Inflammatory macrophage (primary cell): ENCODE data around the gene CORO1C.

Experiments
- DNase-seq, 2 donors: peaks; one replicate each; pipeline ENCODE4 v3.0.0-alpha.2; 2020 to 2022

CORO1C gene

DNA sequence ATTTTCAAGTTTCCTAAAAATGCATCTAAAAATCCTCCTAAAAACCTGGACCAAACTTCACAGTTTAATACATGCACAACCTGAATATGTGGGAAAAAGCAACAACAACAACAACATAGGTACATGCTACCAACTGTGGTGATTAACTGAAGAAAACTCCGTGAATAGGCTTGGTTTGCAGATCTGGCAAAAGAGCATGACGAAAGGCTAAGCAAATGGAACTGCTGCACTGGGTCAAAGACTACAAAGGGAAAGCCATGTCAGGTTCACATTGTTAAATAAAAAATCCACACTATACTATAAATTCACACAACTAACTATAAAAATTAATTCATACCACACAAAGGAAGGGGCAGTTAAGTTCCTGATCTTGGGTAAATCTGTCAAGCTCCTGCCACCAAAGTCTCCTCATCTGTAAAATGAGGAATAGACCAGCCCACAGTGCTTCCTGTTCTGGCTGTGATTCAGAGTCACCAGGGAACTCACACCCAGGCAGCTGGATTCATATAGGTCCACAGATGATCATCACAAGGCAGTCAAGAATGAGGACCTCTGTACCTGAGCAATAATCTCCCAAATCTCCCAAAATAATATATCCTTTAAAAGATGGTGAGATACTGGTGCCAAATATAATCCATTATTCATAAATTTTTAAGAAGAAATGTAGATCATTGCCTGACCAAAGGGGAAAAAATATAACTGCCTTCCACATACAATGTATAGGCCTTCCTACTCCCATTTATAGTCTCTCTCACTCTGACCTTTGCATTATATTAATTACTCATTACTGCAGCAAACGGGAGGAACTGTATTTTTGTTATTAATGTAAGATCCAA lies 7.0 kb downstream of the CORO1C start:
- peak; percentile 93 to 97 for DNase-seq

DNA sequence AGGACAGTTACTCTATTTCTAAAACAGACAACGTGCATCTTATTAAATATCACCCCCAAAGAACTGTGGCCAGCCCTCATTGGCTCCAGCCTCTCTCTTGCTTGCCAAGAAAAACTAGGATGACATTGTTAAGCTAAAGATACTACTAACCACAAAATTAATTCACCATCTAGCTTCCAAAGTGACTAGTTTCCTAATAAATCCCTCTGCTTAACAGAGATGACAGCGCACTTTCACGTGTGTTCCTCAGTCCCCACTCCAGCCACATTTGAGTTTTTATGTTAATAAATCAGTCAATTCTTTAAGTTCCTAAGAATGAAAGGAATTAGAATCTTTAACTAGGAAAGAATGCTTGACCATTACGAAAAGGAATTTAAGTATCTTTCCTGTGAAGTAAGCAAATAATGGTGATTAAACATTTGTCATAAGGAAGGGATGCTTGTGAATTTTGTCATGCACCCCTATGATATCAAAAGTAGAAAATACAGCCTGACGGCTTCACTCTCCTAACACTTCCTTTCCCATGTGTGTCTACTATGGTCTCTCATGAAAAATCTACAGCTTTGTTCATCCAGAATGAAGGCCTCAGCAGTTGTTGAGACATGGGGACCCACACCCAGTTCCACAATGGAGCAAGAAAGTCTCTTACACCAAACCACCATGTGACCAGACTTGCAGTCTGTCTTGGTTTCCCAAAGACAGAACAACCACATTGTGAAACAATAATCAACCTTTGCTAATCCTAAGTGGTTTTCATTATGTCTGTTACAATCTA lies 8.1 kb downstream of the CORO1C start:
- peak; percentile 96 to 98 for DNase-seq

DNA sequence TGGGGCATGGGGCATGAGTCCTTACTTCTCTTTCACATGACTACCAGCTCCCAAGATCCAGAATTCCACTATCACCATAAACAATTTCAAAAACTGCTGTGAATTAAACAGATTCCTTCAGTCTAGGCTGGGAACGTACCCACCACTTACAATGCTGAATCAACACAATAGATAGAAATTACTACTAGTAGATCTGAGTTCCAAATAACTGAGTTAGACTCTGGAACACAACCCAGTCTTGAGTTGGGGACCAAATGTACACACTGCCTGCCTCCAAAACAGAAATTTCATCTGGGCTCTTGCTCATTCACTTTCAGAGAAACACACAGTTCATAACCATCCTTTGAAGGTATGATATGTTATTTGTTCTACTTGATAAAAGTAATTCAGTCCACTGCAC lies 8.9 kb downstream of the CORO1C start:
- DNase-seq = no peak

DNA sequence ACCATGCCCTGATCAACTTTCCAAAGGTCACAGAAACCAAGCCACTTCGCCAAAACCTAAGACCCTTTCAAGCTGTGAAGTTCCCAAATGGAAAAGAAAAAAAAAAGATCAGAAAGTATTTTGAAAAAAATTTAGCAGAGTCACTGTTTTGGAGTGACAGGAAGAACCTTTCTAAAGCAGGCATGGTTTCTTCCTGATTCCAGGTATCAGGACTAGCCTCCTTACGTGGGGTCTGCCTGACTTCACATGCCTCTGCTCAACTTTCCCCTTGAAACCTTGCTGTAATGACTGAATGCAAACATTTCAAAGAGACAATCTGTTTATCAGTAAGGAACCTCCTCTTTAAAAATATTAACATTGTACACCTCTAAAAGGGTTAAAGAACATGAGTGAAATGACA lies 9.5 kb downstream of the CORO1C start:
- DNase-seq = no peak

DNA sequence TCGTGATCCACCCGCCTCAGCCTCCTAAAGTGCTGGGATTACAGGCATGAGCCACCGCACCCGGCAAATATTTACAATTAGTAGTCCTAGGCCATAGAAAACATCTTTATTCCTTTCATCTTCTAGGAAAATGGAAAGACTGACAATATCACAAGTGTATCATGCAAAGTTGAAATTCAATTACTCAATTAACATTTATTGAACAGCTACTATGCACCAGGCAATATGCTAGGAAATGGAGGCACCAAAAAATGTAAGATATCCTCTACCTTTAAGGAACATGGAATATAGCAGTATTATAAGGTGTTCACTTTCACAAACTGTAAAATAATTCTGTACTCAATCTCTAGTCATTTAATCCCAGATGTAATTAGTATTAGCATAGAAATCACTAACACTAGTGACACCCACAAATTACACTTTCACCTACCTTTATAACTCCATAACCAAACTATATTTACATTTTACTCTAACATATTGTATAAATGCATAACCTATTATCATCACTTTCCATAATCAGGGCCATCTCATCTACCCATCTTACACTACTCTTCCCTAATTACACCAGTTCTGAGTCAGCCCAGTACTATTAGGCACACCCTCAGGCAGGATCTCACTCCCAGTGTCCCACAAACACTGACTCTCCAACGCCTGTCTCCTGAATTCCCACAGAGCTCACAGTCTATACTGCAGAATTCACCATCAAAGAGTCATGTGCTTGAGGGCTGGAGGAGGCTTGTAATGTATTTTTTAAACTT lies 10.4 kb downstream of the CORO1C start:
- DNase-seq = peak in 1 of 2 donors; percentile 20

DNA sequence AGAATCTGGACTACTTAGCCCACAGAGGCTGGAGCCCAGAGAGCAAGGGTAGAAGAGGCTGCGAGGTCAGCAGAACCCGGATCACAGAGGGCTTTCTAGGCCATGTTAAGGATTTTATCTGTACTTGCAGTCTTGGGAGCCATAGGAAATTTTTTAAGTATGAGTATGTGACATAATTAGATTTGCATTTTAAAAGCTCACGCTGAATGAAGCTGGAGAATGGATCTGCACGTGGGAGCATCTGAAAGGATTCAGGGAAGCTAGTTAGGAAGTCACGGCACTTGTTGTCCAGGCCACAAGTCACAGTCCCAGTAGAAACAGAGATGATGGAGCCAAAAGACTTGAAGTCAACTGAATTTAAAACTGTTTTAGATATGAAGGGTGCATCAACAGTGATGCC lies 14.1 kb downstream of the CORO1C start:
- no peak for DNase-seq

DNA sequence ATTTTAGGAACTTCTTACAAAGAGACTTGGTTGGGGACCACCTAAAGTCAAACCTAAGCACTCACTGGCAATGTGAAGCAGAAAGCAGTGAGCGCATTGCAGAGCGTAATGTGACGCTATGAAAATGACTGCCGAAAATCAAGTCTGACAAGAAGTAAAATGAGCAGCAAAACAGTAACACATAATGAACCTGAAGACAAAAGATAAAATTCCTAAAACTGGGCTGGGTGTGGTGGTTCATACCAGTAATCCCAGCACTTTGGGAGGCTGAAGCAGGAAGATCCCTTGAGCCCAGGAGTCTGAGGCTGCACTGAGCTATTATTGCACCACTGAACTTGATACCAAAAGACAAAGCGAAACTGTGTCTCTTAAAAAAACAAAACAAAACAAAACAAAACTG lies 16.5 kb downstream of the CORO1C start:
- no peak for DNase-seq

DNA sequence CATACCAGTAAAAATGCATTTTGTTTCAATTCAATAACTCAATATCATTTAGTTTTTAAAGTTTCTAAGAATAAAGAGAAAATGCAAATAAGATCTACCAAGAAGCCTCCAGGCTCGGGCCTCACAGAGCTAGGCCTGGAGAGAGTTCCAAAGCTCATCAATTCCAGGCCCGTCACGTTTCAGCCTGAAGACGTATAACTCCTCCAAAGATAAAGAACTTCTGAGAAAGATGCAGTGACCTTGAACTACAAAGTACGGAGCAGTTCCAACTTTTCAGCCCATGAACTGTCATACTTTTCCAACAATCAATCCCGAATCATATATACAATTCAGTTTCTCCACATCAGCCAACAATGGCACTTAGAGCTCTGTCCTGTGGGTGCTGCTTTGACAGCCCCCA lies 17.8 kb downstream of the CORO1C start:
- DNase-seq = no peak

DNA sequence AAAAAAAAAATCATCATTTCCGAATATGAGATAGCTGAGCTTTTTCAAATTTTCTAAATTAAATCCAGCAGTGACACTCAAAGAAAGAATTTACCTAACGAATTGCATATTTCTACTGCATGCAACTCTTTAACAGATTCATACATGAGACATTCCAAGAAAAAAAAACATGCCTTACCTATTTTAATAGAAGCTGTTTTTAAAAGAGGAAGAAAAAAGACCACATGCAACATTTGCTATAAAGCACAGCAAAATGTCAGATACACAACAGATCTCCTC lies 18.5 kb downstream of the CORO1C start:
- DNase-seq = no peak

DNA sequence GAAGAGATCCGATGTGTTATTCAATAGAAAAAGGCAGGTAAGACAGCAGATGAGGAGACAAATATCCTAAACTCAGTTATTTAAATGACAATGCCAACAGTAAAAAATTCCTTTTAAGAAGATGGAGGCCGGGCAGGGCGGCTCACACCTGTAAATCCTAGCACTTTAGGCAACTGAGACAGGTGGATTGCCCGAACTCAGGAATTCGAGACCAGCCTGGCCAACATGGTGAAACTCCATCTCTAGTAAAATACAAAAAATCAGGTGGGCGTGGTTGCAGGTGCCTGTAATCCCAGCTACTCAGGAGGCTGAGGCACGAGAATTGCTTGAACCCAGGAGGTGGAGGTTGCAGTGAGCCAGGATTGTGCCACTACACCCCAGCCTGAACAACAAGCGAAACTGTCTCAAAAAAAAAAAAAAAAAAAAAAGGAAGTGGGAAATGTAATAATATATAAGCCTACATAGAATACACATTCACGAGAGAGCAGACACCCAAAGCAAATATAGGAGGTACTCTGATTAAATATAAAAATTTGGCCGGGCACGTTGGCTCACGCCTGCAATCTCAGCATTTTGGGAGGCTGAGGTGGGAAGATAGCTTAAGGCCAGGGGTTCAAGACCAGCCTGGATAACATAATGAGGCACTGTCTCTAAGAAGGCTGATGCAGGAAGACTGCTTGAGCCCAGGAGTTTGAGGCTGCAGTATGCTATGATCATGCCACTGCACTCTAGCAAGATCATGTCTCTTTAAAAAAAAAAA lies 19.0 kb downstream of the CORO1C start:
- peak; percentile 43 to 70 for DNase-seq

DNA sequence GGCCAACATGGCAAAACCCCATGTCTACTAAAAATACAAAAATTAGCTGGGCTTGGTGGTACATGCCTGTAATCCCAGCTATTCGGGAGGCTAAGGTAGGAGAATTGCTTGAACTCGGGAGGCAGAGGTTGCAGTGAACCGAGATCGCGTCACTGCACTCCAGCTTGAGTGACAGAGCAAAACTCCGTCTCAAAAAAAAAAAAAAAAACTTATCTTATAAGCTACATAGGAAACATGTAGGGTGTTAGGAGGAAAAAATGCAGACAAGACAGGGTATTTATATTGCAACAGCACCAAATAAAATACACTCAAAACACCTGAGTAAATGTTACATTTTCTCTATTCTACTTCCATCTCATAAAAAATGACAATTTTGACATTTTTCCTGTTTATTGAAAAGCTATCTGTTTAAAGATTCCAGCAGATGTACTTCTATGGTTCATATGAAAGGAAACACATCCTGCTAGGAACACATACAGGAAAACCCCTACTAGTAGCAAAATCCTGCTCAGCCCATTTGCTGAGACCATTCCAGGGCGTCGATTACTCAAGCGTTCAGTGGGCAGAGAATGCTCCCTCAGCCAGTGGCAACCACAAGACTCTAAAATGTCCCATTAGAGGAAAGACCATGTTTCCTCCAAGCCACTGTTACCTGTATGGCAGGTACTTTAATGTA lies 19.7 kb downstream of the CORO1C start:
- peak in 1 of 2 donors; percentile 38 for DNase-seq

DNA sequence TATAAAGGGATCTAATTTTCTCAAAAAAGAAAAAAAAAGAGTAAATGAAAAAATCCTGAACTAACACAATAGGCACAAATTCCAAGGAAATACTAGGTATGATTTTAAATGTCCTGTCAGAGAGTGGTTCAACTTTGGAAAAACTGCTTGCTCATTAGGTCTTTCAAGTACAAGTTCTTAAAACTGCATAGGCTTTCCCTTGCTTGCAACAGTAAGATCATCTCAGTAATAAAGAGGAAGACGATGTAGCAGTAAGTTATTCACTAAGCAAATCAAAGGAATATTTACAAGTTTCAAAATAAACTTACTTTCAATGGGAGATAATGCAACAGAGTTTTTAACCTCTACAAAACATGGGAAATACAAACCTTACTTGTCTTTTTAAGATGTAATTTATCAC lies 21.6 kb downstream of the CORO1C start:
- peak; percentile 36 to 57 for DNase-seq

DNA sequence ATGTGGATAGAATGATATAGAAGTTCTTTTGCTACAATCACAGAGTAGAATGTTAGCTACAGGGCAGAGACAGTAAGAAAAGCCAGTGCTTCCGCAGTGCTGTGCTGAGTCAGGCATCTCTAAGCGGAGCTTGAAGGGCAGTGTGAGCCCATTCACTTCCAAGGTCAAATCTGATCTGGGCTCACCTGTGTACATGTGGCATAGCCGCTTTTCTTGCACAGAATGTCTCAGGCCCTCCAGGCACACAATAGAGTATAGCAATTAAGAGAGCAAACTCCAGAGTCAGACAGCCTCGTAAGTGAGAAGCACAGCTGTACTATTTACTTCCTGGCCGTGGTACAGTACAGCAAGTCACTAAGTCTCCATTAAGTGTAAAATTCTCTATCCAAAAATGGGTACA lies 26.8 kb downstream of the CORO1C start:
- no peak for DNase-seq

DNA sequence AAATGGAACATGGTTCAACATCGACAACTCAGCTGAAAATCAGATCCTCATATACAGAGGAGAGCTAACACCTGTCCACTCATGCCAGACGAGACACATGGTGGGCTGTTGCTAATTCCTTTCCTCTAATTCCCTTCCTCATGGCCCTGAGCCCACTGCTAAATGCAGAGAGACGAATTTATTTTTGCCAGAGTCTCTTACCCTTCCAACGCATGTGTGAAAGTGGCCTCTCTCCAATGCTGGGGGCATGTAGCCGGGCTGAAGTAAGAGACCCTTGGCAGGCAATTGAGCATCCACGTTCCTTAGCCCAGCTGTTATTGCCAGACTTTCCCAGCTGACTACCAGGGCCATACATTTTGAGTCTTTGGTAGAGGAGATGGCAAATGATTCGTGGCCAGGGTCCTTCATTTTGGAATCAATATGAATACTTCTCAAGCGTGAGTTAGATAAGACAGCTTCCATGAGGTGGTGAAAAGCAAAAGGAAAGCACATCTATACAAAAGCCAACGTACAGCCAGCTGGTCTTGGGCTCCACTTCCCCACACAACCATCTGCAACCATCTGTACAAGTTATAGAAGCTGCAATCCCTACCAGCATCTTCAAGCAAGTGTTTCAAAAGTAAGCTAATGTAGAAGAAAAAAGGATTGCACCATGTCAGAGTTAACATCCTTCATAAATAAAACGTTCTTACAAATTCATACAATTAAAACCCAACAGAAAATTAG lies 28.6 kb downstream of the CORO1C start:
- DNase-seq = no peak

DNA sequence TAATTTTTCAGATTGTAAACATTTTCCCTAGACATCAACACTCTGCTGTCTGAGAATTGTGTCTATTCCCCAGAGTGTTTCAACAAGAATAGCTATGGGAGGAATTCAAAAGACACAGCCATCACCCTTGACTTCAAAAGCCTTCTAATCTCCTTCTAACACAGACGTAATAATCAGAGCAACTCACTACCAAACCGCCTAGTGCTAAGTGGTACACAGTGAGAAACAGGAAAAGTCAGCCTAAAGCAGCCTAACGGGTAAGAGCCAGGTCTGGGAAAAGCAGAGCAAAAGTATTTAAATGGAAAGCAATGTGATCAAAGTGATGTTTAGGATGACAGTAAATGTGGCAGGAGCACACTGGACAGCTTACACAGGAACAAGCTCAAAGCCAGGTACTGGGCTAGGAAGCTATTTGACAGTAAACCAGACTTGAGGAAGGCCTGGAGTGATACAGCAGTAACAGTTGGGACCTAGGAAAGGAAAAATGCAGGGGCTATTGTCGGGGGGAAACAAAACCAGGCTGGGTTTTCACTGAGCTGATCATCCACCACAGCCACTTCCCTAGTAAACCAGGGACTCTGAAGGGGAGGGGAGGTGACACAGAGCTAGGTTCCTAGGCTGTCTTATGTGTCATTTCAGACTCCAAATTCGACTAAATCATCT lies 29.4 kb downstream of the CORO1C start:
- DNase-seq = peak in 1 of 2 donors; percentile 18

DNA sequence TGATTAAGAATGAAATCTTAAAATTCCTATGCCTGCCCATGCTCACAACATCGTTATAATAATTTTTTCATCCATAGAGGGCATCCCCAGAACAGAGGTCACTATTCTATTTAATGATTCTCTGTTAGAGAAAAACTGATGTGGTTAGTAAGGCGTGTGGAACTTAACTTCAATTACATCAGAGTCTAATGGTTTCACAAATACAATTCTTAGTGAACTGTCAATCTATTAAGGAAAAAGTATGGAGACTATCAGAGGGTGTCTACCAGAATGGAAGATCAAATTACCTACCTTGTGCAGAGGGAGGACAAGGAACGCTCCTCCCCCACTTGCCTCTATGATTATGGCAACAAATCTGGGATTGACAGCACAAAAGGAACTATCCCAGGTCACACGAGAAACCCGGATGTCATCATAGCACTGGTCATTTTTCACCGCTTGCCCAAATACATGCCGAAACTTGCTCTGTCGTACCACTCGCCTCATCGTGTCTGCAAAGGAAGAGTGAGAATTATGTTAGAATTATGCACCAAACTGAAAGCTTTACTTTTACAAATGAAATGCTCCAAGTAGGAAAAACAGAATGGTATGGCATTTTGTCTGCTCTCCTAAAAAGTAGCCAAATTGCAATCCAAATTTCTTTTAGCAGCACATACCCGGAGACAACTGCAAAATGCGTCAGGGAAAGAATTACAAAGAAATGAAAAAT lies 30.3 kb downstream of the CORO1C start:
- peak; percentile 17 to 55 for DNase-seq

DNA sequence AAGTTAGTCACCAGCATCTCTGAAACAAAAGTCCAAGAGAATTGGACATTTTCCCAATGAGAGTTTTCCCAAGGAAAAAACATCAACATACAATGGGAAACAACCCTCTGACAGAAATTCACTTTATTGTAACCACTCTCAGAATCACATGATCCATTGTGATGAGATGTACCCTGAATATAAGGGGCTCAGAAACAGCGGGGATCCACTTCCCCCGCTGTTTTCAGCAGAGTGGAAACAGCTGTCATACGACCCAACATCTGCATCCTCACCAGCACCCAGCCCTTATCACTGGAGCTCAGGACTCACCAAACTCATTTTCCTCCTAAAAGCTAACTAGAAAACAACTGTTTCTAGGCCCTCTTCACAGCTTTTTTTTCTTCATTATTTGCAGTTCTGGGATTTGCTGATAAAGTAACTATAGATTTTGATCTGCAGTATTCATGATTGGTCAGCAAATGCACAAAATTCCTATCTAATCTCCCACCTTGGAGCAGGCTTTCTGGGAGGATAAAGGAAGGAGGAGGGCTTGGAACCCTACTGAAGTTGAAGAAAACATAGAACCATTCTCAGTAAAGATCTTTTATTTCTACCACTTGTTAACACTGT lies 31.3 kb downstream of the CORO1C start:
- DNase-seq = no peak

DNA sequence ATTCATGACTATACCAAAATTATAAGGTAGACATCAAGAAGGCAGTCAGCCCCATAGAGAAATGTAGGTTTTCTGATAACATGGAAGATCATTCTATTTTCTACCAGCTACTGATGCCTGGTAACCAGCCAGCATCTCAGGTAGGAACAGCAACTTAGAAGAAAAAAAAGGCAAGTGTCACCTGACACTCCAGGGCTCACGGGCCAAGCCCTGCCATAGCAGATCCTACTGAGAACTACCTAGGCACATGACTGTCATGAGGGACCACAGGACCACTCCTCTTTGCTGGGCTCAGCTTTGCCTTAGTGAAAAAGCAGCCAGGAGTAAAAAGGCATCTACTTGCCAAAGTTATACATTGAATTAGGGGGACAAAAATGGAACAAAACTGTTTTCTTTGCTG lies 33.4 kb downstream of the CORO1C start:
- DNase-seq = no peak

DNA sequence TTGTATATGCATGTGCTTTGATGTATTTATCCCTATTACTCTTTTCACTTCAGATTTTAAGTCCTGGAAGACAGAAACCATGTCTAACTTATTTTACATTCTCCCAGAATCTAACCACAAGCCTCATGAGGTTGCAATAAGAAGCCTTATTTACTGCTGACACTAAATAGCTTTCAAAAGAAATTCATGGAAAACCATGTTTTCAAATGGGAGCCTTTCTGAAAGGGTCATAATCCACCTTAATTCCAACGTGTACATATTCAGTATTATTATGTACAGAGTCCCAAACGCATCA lies 34.4 kb downstream of the CORO1C start:
- DNase-seq = no peak
